Hair follicular keratinocyte (primary cell): Measurements from ENCODE around the gene PPP1R36. TPM values are rescaled to one million over a fixed set of nuclear protein-coding genes. Genes with fewer than 3 reads are reported as not detected.

Experiments used
- total RNA-seq: library from RNA; depleted of rRNA; stranded (reverse); fragments of >200 nt; gene quantifications from 2 replicates; pipeline ENCODE4 v1.2.3, GENCODE V29; 2015

PPP1R36 gene
- 1.8 and 2.6 TPM in 2 replicates for total RNA-seq

GRCh38 chr14:64549791-64550620 is at the start of gene PPP1R36:
Gene PPP1R36 (plus strand): TSS chr14:64549961. CDS start chr14:64549998, 37 bp downstream.

GRCh38 chr14:64503434-64504309 is 46.1 kb upstream of the PPP1R36 start, which contains the start of gene ZBTB25:
Gene ZBTB25 (minus strand): TSS chr14:64503838. CDS start chr14:64490533, 13,305 bp downstream.

GRCh38 chr14:64504310-64504896 is 45.4 kb upstream of the PPP1R36 start, which contains the start of gene ZBTB1:
Gene ZBTB1 (plus strand): TSS chr14:64504770. CDS start chr14:64521505, 16,735 bp downstream.

GRCh38 chr14:64540208-64541202 is 9.3 kb upstream of the PPP1R36 start, which contains the start of gene HSPA2:
Gene HSPA2 (plus strand): TSS chr14:64540741. CDS start chr14:64540850, 109 bp downstream.

Other genes starting within 250 kb of the PPP1R36 start
- gene MTHFD1, start 161.6 kb upstream of the PPP1R36 start, total RNA-seq = 56.5 and 93.3 TPM in 2 replicates
- gene AKAP5, start 84.5 kb upstream of the PPP1R36 start, total RNA-seq = under 0.01 TPM in 1 of 2 replicates, not detected in the other
- gene ZBTB25, start 46.1 kb upstream of the PPP1R36 start, total RNA-seq = 3.4 and 3.8 TPM in 2 replicates
- gene ZBTB1, start 45.2 kb upstream of the PPP1R36 start, total RNA-seq = 15.0 and 26.8 TPM in 2 replicates
- gene HSPA2, start 9.2 kb upstream of the PPP1R36 start, total RNA-seq = 10.3 and 18.1 TPM in 2 replicates
- gene PLEKHG3, start 154.5 kb downstream of the PPP1R36 start, total RNA-seq = 51.3 and 86.4 TPM in 2 replicates